ENCODE results near the gene SERF2.

DNA sequence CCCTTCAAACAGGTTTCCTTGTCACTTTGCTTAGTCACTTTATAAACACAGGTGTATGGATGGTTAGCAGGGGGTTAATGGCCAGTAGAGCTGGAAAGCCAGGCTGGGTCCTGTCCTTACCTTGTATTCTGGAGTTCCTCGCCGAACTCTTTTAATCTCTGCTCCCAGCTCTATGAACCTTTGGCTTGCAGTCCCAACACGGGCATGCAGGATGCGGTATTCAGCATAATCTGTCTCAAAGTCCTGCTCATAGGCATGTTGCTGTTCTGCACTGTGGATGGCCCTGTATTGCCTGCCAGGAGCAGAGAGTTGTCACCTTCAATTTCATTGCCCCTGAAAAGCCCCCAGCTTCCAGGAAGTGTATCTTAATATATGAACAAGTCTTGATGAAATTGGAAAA, 18.1 kb upstream of the SERF2 start:
- TF ChIP-seq, protein P1, sequence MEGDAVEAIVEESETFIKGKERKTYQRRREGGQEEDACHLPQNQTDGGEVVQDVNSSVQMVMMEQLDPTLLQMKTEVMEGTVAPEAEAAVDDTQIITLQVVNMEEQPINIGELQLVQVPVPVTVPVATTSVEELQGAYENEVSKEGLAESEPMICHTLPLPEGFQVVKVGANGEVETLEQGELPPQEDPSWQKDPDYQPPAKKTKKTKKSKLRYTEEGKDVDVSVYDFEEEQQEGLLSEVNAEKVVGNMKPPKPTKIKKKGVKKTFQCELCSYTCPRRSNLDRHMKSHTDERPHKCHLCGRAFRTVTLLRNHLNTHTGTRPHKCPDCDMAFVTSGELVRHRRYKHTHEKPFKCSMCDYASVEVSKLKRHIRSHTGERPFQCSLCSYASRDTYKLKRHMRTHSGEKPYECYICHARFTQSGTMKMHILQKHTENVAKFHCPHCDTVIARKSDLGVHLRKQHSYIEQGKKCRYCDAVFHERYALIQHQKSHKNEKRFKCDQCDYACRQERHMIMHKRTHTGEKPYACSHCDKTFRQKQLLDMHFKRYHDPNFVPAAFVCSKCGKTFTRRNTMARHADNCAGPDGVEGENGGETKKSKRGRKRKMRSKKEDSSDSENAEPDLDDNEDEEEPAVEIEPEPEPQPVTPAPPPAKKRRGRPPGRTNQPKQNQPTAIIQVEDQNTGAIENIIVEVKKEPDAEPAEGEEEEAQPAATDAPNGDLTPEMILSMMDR (IDR thresholded peaks at IDR 0.05; ENCODE audit: insufficient read depth, low read length, poor library complexity, severe bottlenecking), result no peak
- no peak for TF ChIP-seq EZH2phosphoT487 (conservative IDR thresholded peaks at IDR 0.05; ENCODE audit: low read length)

All from SU-DHL-6 (cell line).